ENCODE data around the gene SLC7A8.

SLC7A8 gene

GRCh38 chr14:23114669-23115038, 68.8 kb downstream of the SLC7A8 start:
- no peaks in the 10 kb centered on the region for H3K79me2 ChIP-seq (ENCODE audit: insufficient read depth, low read length)
- no peak overlapping the region for H3K4me2 ChIP-seq (ENCODE audit: insufficient read depth, low read length)
- no peaks in the 10 kb centered on the region; the same call in 1 of the 2 replicates for H4K20me1 ChIP-seq (ENCODE audit: insufficient read depth, low read length)
- peaks cover 47% of the 10 kb centered on the region for H3K27me3 ChIP-seq (ENCODE audit: insufficient read depth, low read length, poor library complexity)
- H3K4me1 ChIP-seq (ENCODE audit: insufficient read depth, low read length), result no peaks in the 10 kb centered on the region
- no peak for ATAC-seq (ENCODE audit: insufficient read depth, low read depth)
- no peaks in the 10 kb centered on the region for H3K9me3 ChIP-seq (ENCODE audit: insufficient read depth, low read length, severe bottlenecking)
- H2AFZ ChIP-seq (ENCODE audit: low read depth, low read length), result no peak overlapping the region
- H3K27ac ChIP-seq (ENCODE audit: low read length), result no peak overlapping the region
- H3K4me3 ChIP-seq (ENCODE audit: low read depth in 1 of 2, low read length in 2 of 2), result no peak overlapping the region
- DNase-seq, result no peak
- no peak overlapping the region for H3K9ac ChIP-seq (ENCODE audit: low read depth, low read length)
- TF ChIP-seq, protein P1, sequence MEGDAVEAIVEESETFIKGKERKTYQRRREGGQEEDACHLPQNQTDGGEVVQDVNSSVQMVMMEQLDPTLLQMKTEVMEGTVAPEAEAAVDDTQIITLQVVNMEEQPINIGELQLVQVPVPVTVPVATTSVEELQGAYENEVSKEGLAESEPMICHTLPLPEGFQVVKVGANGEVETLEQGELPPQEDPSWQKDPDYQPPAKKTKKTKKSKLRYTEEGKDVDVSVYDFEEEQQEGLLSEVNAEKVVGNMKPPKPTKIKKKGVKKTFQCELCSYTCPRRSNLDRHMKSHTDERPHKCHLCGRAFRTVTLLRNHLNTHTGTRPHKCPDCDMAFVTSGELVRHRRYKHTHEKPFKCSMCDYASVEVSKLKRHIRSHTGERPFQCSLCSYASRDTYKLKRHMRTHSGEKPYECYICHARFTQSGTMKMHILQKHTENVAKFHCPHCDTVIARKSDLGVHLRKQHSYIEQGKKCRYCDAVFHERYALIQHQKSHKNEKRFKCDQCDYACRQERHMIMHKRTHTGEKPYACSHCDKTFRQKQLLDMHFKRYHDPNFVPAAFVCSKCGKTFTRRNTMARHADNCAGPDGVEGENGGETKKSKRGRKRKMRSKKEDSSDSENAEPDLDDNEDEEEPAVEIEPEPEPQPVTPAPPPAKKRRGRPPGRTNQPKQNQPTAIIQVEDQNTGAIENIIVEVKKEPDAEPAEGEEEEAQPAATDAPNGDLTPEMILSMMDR (IDR thresholded peaks at IDR 0.05; ENCODE audit: borderline replicate concordance, extremely low read depth, low read length, poor library complexity, severe bottlenecking), result no peak
- no peak for TF ChIP-seq EZH2 (IDR thresholded peaks at IDR 0.05; ENCODE audit: borderline replicate concordance, low read depth, low read length, severe bottlenecking)
- no peaks in the 10 kb centered on the region for H3K36me3 ChIP-seq (ENCODE audit: insufficient read depth, low read length)

DNA sequence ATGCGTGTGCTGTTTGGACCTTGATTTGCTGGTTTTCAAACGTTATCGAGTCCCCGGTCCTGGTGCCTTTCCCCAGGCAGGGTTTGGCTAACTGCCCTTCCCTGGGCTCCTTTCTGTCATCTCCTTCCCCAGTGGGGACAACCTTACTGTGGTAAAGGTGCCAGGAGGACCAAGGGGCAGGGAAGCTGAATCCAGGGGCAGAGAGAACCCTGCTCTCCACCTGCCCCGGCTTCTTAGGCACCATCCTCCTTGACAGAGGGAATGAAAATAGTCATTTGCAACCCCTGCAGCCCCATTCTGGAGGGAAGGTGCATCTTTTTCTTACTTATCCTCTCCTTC, 69.4 kb downstream of the SLC7A8 start:
- no peak for DNase-seq
- no peak overlapping the region for H2AFZ ChIP-seq (ENCODE audit: low read depth, low read length)

GRCh38 chr14:23113431-23114119, 69.9 kb downstream of the SLC7A8 start:
- no peak overlapping the region for H3K4me2 ChIP-seq (ENCODE audit: insufficient read depth, low read length)
- H2AFZ ChIP-seq (ENCODE audit: low read depth, low read length), result no peak overlapping the region
- H3K27me3 ChIP-seq (ENCODE audit: insufficient read depth, low read length, poor library complexity), result peaks cover 47% of the 10 kb centered on the region
- TF ChIP-seq, protein P1 (IDR thresholded peaks at IDR 0.05; ENCODE audit: borderline replicate concordance, extremely low read depth, low read length, poor library complexity, severe bottlenecking), result no peak
- TF ChIP-seq EZH2 (IDR thresholded peaks at IDR 0.05; ENCODE audit: borderline replicate concordance, low read depth, low read length, severe bottlenecking), result no peak
- no peaks in the 10 kb centered on the region for H3K9me3 ChIP-seq (ENCODE audit: insufficient read depth, low read length, severe bottlenecking)
- H3K4me1 ChIP-seq (ENCODE audit: insufficient read depth, low read length), result no peaks in the 10 kb centered on the region
- no peak overlapping the region for H3K27ac ChIP-seq (ENCODE audit: low read length)
- no peaks in the 10 kb centered on the region; the same call in 1 of the 2 replicates for H4K20me1 ChIP-seq (ENCODE audit: insufficient read depth, low read length)
- H3K9ac ChIP-seq (ENCODE audit: low read depth, low read length), result no peak overlapping the region
- H3K79me2 ChIP-seq (ENCODE audit: insufficient read depth, low read length), result no peaks in the 10 kb centered on the region
- H3K4me3 ChIP-seq (ENCODE audit: low read depth in 1 of 2, low read length in 2 of 2), result no peak overlapping the region
- ATAC-seq (ENCODE audit: insufficient read depth, low read depth) (no peak), DNase-seq (no peak)
- H3K36me3 ChIP-seq (ENCODE audit: insufficient read depth, low read length), result no peaks in the 10 kb centered on the region

More for the DNA sequence above, 69.4 kb downstream of the SLC7A8 start:
- ATAC-seq (ENCODE audit: insufficient read depth, low read depth), result no peak
- H3K4me2 ChIP-seq (ENCODE audit: insufficient read depth, low read length), result no peak overlapping the region
- TF ChIP-seq, protein P1 (IDR thresholded peaks at IDR 0.05; ENCODE audit: borderline replicate concordance, extremely low read depth, low read length, poor library complexity, severe bottlenecking), result no peak
- no peak for TF ChIP-seq EZH2 (IDR thresholded peaks at IDR 0.05; ENCODE audit: borderline replicate concordance, low read depth, low read length, severe bottlenecking)
- H4K20me1 ChIP-seq (ENCODE audit: insufficient read depth, low read length), result no peaks in the 10 kb centered on the region; the same call in 1 of the 2 replicates
- H3K36me3 ChIP-seq (ENCODE audit: insufficient read depth, low read length), result no peaks in the 10 kb centered on the region
- no peaks in the 10 kb centered on the region for H3K9me3 ChIP-seq (ENCODE audit: insufficient read depth, low read length, severe bottlenecking)
- no peak overlapping the region for H3K4me3 ChIP-seq (ENCODE audit: low read depth in 1 of 2, low read length in 2 of 2)
- H3K79me2 ChIP-seq (ENCODE audit: insufficient read depth, low read length), result no peaks in the 10 kb centered on the region
- no peak overlapping the region for H3K9ac ChIP-seq (ENCODE audit: low read depth, low read length)
- H3K27me3 ChIP-seq (ENCODE audit: insufficient read depth, low read length, poor library complexity), result peaks cover 47% of the 10 kb centered on the region
- no peak overlapping the region for H3K27ac ChIP-seq (ENCODE audit: low read length)
- H3K4me1 ChIP-seq (ENCODE audit: insufficient read depth, low read length), result no peaks in the 10 kb centered on the region

Data from DND-41 (cell line).